HL-60 (cell line): Measurements from ENCODE around the gene ZDHHC21.
"Not testable (repeated sequence)": the region's sequence is repeated elsewhere in the genome, so short reads cannot be mapped to it uniquely, and the experiment has no call there.

Experiments
- DNase-seq, 2 experiments: peaks; one replicate each; pipeline ENCODE4 v3.0.0-alpha.2; 2010 to 2020; ENCODE audit warnings: low read depth in 1 of 2, low spot score in 1 of 2
- H3K27ac ChIP-seq: fragments of 250-450 bp; sonication (Bioruptor Pico); replicated peaks from 2 replicates; pipeline ENCODE4 v1.5.1; 2020; ENCODE audit warnings: mild to moderate bottlenecking, moderate library complexity
- H3K27me3 ChIP-seq: fragments of 250-450 bp; sonication (Bioruptor Pico); 2 replicates; pipeline ENCODE4 v1.5.1; 2021; ENCODE audit warnings: mild to moderate bottlenecking, moderate library complexity; ENCODE audit not compliant: insufficient read depth, poor library complexity, severe bottlenecking
- H3K4me3 ChIP-seq: replicated peaks from 2 replicates; pipeline ENCODE4 v1.5.1; 2011; ENCODE audit warnings: mild to moderate bottlenecking, control low read depth, low read length; ENCODE audit not compliant: insufficient read depth
- CTCF ChIP-seq: IDR thresholded peaks from one replicate; pipeline ENCODE4 v1.5.1; 2011; ENCODE audit warnings: low read length, control low read depth, inconsistent platforms; ENCODE audit not compliant: insufficient read depth
- GABPA ChIP-seq: IDR thresholded peaks from 2 replicates; pipeline ENCODE4 v1.6.1; 2012; ENCODE audit warnings: low read depth
- POLR2AphosphoS5 ChIP-seq: IDR thresholded peaks from 2 replicates; pipeline ENCODE4 v1.6.1; 2012; ENCODE audit warnings: low read depth
- REST ChIP-seq: IDR thresholded peaks from 2 replicates; pipeline ENCODE4 v1.6.1; 2012; ENCODE audit warnings: low read depth; ENCODE audit not compliant: insufficient replicate concordance
- SPI1 ChIP-seq: IDR thresholded peaks from 2 replicates; pipeline ENCODE4 v1.6.1; 2012; ENCODE audit warnings: low read depth, mild to moderate bottlenecking, borderline replicate concordance

Gene ZDHHC21

GRCh38 chr9:14671377-14671776, 21.9 kb downstream of the ZDHHC21 start:
- no peak overlapping the region for H3K27ac ChIP-seq
- DNase-seq: no peak
- H3K27me3 ChIP-seq: no peaks in the 10 kb centered on the region
- no peak for TF ChIP-seq POLR2AphosphoS5
- TF ChIP-seq SPI1: no peak
- no peak for TF ChIP-seq CTCF
- TF ChIP-seq GABPA: no peak
- no peak overlapping the region for H3K4me3 ChIP-seq

- H3K27me3 ChIP-seq: no peaks in the 10 kb centered on the region
- no peak overlapping the region for H3K4me3 ChIP-seq
- H3K27ac ChIP-seq: no peak overlapping the region
- TF ChIP-seq POLR2AphosphoS5 (no peak), CTCF (no peak), REST (no peak), GABPA (no peak), SPI1 (no peak)
- no peak for DNase-seq
These were observed 22.5 kb downstream of the ZDHHC21 start for GRCh38 chr9:14670718-14671117.

GRCh38 chr9:14664022-14664421, 29.2 kb downstream of the ZDHHC21 start:
- H3K27ac ChIP-seq, DNase-seq, H3K4me3 ChIP-seq, H3K27me3 ChIP-seq: not testable (repeated sequence)

DNA sequence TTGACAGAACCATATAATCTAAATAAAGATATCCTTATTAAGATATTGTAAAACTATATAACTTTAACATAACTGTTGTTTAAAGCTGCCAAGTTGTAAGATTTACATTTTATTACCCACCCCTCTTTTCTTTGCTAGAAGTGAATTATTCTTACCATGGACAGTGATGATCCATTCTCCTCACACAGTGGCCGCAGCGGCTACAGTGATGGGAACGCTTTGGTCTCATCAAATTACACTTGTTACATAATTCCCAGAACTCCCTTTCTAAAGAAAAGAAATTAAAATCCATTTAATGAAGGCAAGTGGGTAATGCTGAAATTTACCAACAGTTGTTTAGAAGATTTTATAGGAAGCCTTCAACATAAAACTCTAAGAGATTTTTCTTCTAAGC, 31.2 kb downstream of the ZDHHC21 start:
- Histone ChIP-seq H3K4me3 (no peak overlapping the region), H3K27me3 (no peaks in the 10 kb centered on the region), H3K27ac (no peak overlapping the region)
- no peak for DNase-seq
- TF ChIP-seq POLR2AphosphoS5 (no peak), CTCF (no peak), REST (no peak), GABPA (no peak), SPI1 (no peak)
